B cell (primary cell): ENCODE measurements around the gene PPP2R3A. TPM values are rescaled to one million over a fixed set of nuclear protein-coding genes. Genes with fewer than 3 reads are reported as not detected.

Source experiments
- ATAC-seq: fragments of 200-7000 bp; cut with Tn5 transposase; one replicate; pipeline ENCODE4 v1.10.0; 2021; ENCODE audit warnings: low read depth, mild to moderate bottlenecking, moderate number of reproducible peaks, moderate library complexity
- CTCF ChIA-PET: fragments of 350-600 bp; sonication (Branson Sonifier 250); formaldehyde crosslinking; loops from one replicate; lab custom pipeline; 2021; ENCODE audit warnings: antibody characterized with exemption, inconsistent platforms; lab: Charles Lee
- POLR2A ChIA-PET: fragments of 350-600 bp; sonication (Branson Sonifier 250); formaldehyde crosslinking; loops from one replicate; lab custom pipeline; 2021; ENCODE audit warnings: antibody characterized with exemption; lab: Charles Lee
- DNase-seq: peaks from one replicate; pipeline ENCODE4 v3.0.0; 2013
- H2AFZ ChIP-seq: 2 replicates; pipeline ENCODE4 v1.6.1; 2012; ENCODE audit warnings: mild to moderate bottlenecking, low read depth, low read length; ENCODE audit not compliant: insufficient read depth, poor library complexity, severe bottlenecking
- H3K27ac ChIP-seq, 2 donors: 1 replicate in 1 of 2; 2 replicates in 1 of 2; pipeline ENCODE4 v1.5.1; 2012 to 2013; ENCODE audit warnings: low read length in 2 of 2, mild to moderate bottlenecking in 2 of 2, moderate library complexity in 1 of 2
- H3K27me3 ChIP-seq, 4 experiments: fragments of 200-600 bp in 1 of 4; sonication (generic) in 1 of 4; replicated peaks in 1 of 4; 1 replicate in 2 of 4; 2 replicates in 2 of 4; pipeline versions ENCODE4 v1.6.1 to v1.7.0; 2013 to 2016; ENCODE audit warnings: low read length in 3 of 4, mild to moderate bottlenecking in 2 of 4, mixed read lengths in 1 of 4, moderate library complexity in 1 of 4; ENCODE audit not compliant: insufficient read depth in 4 of 4, control insufficient read depth in 3 of 4; ENCODE audit errors: control extremely low read depth in 1 of 4
- H3K36me3 ChIP-seq, 2 experiments: replicated peaks in 1 of 2; 1 replicate in 1 of 2; 2 replicates in 1 of 2; pipeline versions ENCODE4 v1.6.1 to v1.7.1; 2013; ENCODE audit warnings: low read length in 1 of 2; ENCODE audit not compliant: insufficient read depth in 2 of 2, control insufficient read depth in 1 of 2; ENCODE audit errors: control extremely low read depth in 1 of 2, extremely low read depth in 1 of 2
- H3K4me1 ChIP-seq, 2 donors: fragments of 200-600 bp in 1 of 2; sonication (generic) in 1 of 2; 1 replicate in 1 of 2; 2 replicates in 1 of 2; pipeline versions ENCODE4 v1.5.1 to v1.6.1; 2013 to 2017; ENCODE audit warnings: low read length in 2 of 2; ENCODE audit not compliant: control insufficient read depth in 2 of 2, insufficient read depth in 2 of 2
- H3K4me2 ChIP-seq: replicated peaks from 2 replicates; pipeline ENCODE3; 2012; ENCODE audit warnings: mild to moderate bottlenecking, low read depth, low read length; ENCODE audit not compliant: poor library complexity, severe bottlenecking
- H3K4me3 ChIP-seq, 5 experiments: fragments of 200-600 bp in 1 of 5; sonication (generic) in 1 of 5; 1 replicate in 3 of 5; 2 replicates in 2 of 5; pipeline versions ENCODE4 v1.5.1 to v1.7.0; 2011 to 2016; ENCODE audit warnings: low read length in 4 of 5, mild to moderate bottlenecking in 4 of 5, low read depth in 2 of 5, control low read depth in 1 of 5, moderate library complexity in 1 of 5; ENCODE audit not compliant: insufficient read depth in 1 of 5; ENCODE audit errors: control extremely low read depth in 1 of 5, extremely low read depth in 1 of 5
- H3K79me2 ChIP-seq: fragments of 200-600 bp; sonication (generic); one replicate; pipeline ENCODE4 v1.6.0; 2016; ENCODE audit warnings: low read length; ENCODE audit not compliant: control insufficient read depth, insufficient read depth
- H3K9ac ChIP-seq: fragments of 200-600 bp; sonication (generic); 2 replicates; pipeline ENCODE4 v1.6.1; 2017; ENCODE audit warnings: mild to moderate bottlenecking, low read length, moderate library complexity
- H3K9me3 ChIP-seq, 3 donors: one replicate each; pipeline versions ENCODE4 v1.6.1 to v1.7.1; 2013; ENCODE audit warnings: low read length in 2 of 3; ENCODE audit not compliant: control insufficient read depth in 2 of 3, insufficient read depth in 1 of 3; ENCODE audit errors: control extremely low read depth in 1 of 3
- H4K20me1 ChIP-seq: 2 replicates; pipeline ENCODE4 v1.6.0; 2012; ENCODE audit warnings: mild to moderate bottlenecking, low read length; ENCODE audit not compliant: insufficient read depth, control insufficient read depth, poor library complexity, severe bottlenecking
- H3K27ac Mint-ChIP-seq: one replicate; pipeline ENCODE4 v1.8.0; 2021; ENCODE audit warnings: mixed read lengths
- H3K27me3 Mint-ChIP-seq: one replicate; pipeline ENCODE4 v1.8.0; 2021; ENCODE audit warnings: mixed read lengths
- H3K4me1 Mint-ChIP-seq: one replicate; pipeline ENCODE4 v1.8.0; 2021; ENCODE audit warnings: mixed read lengths
- H3K4me3 Mint-ChIP-seq: one replicate; pipeline ENCODE4 v1.8.0; 2021; ENCODE audit warnings: mixed read lengths
- H3K9me3 Mint-ChIP-seq: one replicate; pipeline ENCODE4 v1.8.0; 2022; ENCODE audit warnings: mixed read lengths; ENCODE audit not compliant: insufficient read depth
- EZH2 ChIP-seq: IDR thresholded peaks from 2 replicates; pipeline ENCODE4 v1.6.1; 2012; ENCODE audit warnings: borderline replicate concordance, low read depth, mild to moderate bottlenecking, moderate library complexity, low read length; ENCODE audit not compliant: insufficient read depth, poor library complexity, severe bottlenecking
- WGBS: methylation state at CpG from one replicate; pipeline ENCODE4 v1.1.5; 2013; ENCODE audit warnings: missing lambda C conversion rate; ENCODE audit not compliant: insufficient coverage; 5-methylcytosine and 5-hydroxymethylcytosine counted together
- intact Hi-C: fragments of 100-400 bp; cut with micrococcal nuclease; formaldehyde crosslinking; loops from one replicate; pipeline ENCODE4 v1.10.0; 2022
- polyA plus RNA-seq: library from polyadenylated mRNA; depleted of rRNA; stranded (reverse); fragments of >200 nt; gene quantifications from 2 replicates; pipeline ENCODE4 v1.2.3, GENCODE V29; 2012
- total RNA-seq, 2 donors: library from RNA; stranded (reverse); fragments of 120-200 nt in 1 of 2; gene quantifications; 1 replicate in 1 of 2; 2 replicates in 1 of 2; pipeline versions ENCODE4 v1.2.3 to v1.2.4, GENCODE V29; 2013 to 2022
- TF ChIP-seq, protein P1 (sequence below): fragments of 200-600 bp; IDR thresholded peaks from one replicate; pipeline ENCODE4 v1.8.0; 2022; ENCODE audit warnings: antibody characterized with exemption, mild to moderate bottlenecking

Gene PPP2R3A
- total and polyA plus RNA-seq, 2 donors (not counting 1 experiment from before 2014, with no cell fraction given), result 0.03 to 0.22 TPM

DNA sequence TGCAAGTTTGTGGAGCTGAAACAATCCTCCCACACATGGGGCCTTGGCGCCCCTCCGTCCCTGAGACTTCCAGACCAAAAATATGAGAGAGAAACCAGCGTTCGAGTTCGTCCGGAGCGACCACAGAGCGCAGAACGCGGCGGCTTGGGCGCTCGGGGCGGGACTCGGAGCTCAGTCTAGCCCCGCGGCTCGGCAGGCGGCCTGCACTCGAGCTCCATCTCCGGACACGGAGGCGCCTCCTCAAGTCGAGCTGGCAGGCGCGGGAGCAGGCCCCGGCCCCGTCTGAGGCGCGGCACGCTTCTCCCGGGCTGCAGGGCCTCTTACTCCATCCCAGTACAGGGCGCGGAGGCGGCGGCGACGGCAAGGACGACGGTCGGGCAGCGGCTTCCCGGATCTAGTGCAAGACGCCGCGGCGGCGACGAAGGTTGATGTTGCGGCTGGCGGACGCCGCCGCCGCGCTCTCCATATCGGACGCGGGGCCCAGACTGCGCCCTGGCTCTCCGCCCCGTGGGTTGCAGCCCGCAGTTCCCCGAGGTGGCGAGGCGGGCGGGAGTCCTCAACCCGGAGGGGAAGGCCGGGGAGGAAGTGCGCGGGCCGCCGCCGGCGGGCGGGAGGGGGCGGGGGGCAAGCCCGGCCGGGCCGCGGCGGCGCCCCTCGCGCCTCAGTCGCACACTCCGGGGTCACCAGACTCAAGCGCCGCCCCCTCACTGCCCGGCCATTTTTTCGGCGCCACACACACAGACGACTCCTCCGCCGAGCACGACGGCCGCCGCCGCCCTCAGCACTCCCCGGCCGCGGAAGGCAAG lies 229.9 kb downstream of the PPP2R3A start:
- intact Hi-C loops, result loop anchor here (1.0 to 10.0 kb wide), 4 partner anchors 55 to 1989 kb away; partner anchors contain the start of genes ARMC8, PCCB and STAG1
- Histone ChIP-seq H3K79me2 (peaks cover 66% of the 10 kb centered on the region), H3K4me2 (peak overlapping the region; percentile 82), H3K4me1 (peaks cover 43 to 45% of the 10 kb centered on the region in 2 donors), H2AFZ (peak overlapping the region; percentile 64), H3K27me3 (no peaks in the 10 kb centered on the region), H3K4me3 (peak overlapping the region; percentile 65 to 100 (median 86)), H3K9me3 (peaks cover 0 to 3% (median 1%) of the 10 kb centered on the region in 3 donors), H3K27ac (peak overlapping the region; percentile 91 to 99), H3K9ac (peak overlapping the region; percentile 89), H3K36me3 (peaks cover 0 to 1% of the 10 kb centered on the region in 2 experiments), H4K20me1 (peaks cover 51% of the 10 kb centered on the region)
- Mint-ChIP-seq H3K27ac (peak overlapping the region; percentile 100), H3K4me3 (peak overlapping the region; percentile 97), H3K9me3 (no peaks in the 10 kb centered on the region), H3K27me3 (no peaks in the 10 kb centered on the region), H3K4me1 (peaks cover 46% of the 10 kb centered on the region)
- DNase-seq (peak; percentile 95), ATAC-seq (peak; percentile 50)
- TF ChIP-seq, protein P1, sequence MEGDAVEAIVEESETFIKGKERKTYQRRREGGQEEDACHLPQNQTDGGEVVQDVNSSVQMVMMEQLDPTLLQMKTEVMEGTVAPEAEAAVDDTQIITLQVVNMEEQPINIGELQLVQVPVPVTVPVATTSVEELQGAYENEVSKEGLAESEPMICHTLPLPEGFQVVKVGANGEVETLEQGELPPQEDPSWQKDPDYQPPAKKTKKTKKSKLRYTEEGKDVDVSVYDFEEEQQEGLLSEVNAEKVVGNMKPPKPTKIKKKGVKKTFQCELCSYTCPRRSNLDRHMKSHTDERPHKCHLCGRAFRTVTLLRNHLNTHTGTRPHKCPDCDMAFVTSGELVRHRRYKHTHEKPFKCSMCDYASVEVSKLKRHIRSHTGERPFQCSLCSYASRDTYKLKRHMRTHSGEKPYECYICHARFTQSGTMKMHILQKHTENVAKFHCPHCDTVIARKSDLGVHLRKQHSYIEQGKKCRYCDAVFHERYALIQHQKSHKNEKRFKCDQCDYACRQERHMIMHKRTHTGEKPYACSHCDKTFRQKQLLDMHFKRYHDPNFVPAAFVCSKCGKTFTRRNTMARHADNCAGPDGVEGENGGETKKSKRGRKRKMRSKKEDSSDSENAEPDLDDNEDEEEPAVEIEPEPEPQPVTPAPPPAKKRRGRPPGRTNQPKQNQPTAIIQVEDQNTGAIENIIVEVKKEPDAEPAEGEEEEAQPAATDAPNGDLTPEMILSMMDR, result no peak
- TF ChIP-seq EZH2, result no peak
- under 1% methylated on average over 103 of the region's 103 CpGs for WGBS
- ChIA-PET CTCF (interaction anchor here (0.5 to 5.8 kb wide), 7 partner anchors 17 to 557 kb away, joined by 3 to 43 read pairs (median 7); partner anchors contain the start of genes PCCB and STAG1), POLR2A (interaction anchor here (0.6 to 3.2 kb wide), 8 partner anchors 14 to 1991 kb away, joined by 3 to 52 read pairs (median 8); partner anchors contain the start of genes ARMC8, NCK1, PCCB and STAG1)
